Gastroesophageal sphincter (tissue), 4 donors: Measurements from ENCODE around the gene SLC37A4. TPM values are rescaled to one million over a fixed set of nuclear protein-coding genes. Genes with fewer than 3 reads are reported as not detected.

Experiments used
- ATAC-seq: fragments of 150-250 bp; one replicate; pipeline ENCODE4 v1.9.1; 2016; ENCODE audit warnings: mild to moderate bottlenecking, moderate library complexity
- H3K27ac ChIP-seq, 4 donors: fragments of 200-600 bp; sonication (generic) in 3 of 4; 1 replicate in 3 of 4; 2 replicates in 1 of 4; pipeline ENCODE4 v1.5.1; 2016 to 2019
- H3K27me3 ChIP-seq: fragments of 200-600 bp; sonication (generic); one replicate; pipeline ENCODE4 v1.5.1; 2019
- H3K36me3 ChIP-seq, 2 donors: fragments of 200-600 bp; sonication (generic); one replicate each; pipeline ENCODE4 v1.5.1; 2019; ENCODE audit warnings: control low read depth in 1 of 2
- H3K4me1 ChIP-seq, 3 donors: fragments of 200-600 bp; sonication (generic); 1 replicate in 2 of 3; 2 replicates in 1 of 3; pipeline ENCODE4 v1.5.1; 2016 to 2019; ENCODE audit warnings: control low read depth in 2 of 3
- H3K4me3 ChIP-seq, 2 donors: fragments of 200-600 bp; sonication (generic); one replicate each; pipeline ENCODE4 v1.5.1; 2019; ENCODE audit warnings: mild to moderate bottlenecking in 1 of 2, moderate library complexity in 1 of 2
- H3K9me3 ChIP-seq, 3 donors: fragments of 200-600 bp; sonication (generic); one replicate each; pipeline ENCODE4 v1.5.1; 2017 to 2019; ENCODE audit warnings: control low read depth in 2 of 3
- CTCF ChIP-seq, 4 experiments: fragments of 200-600 bp in 2 of 4; fragments of 450-650 bp in 2 of 4; sonication (generic) in 1 of 4; IDR thresholded peaks; one replicate each; pipeline ENCODE4 v1.5.1; 2017 to 2019; ENCODE audit warnings: antibody characterized with exemption in 4 of 4, mild to moderate bottlenecking in 2 of 4, moderate library complexity in 2 of 4
- EP300 ChIP-seq: sonication (generic); formaldehyde crosslinking; IDR thresholded peaks from one replicate; pipeline ENCODE4 v1.6.1; 2017; ENCODE audit warnings: antibody characterized with exemption, mild to moderate bottlenecking
- POLR2A ChIP-seq, 2 donors: fragments of 450-650 bp; IDR thresholded peaks; one replicate each; pipeline ENCODE4 v1.6.1; 2017; ENCODE audit warnings: antibody characterized with exemption in 2 of 2, mild to moderate bottlenecking in 2 of 2, moderate library complexity in 1 of 2
- POLR2AphosphoS5 ChIP-seq: sonication (generic); formaldehyde crosslinking; IDR thresholded peaks from one replicate; pipeline ENCODE4 v1.6.1; 2017; ENCODE audit warnings: antibody characterized with exemption
- WGBS, 2 donors: methylation state at CpG; one replicate each; pipeline ENCODE4 v1.1.5; 2018; ENCODE audit warnings: low coverage in 1 of 2; 5-methylcytosine and 5-hydroxymethylcytosine counted together
- total RNA-seq, 4 donors: library from RNA; depleted of rRNA; stranded (reverse); fragments of >200 nt; gene quantifications; one replicate each; pipeline ENCODE4 v1.1.0, GENCODE V29; 2016

SLC37A4 gene
- total RNA-seq, result 10 to 100 TPM; 10.1 to 11.6 (median 11.1) TPM

GRCh38 chr11:119030329-119031047, at the start of gene SLC37A4:
SLC37A4 (minus strand) TSS chr11:119030877.
- Histone ChIP-seq H3K4me3 (peak within 1 kb of the TSS; percentile 74 to 90), H3K36me3 (peaks cover 0 to 28% of the 10 kb centered on the region in 2 donors), H3K27me3 (no peaks in the 10 kb centered on the region), H3K27ac (peak within 1 kb of the TSS; percentile 19 to 87 (median 84)), H3K4me1 (peaks cover 0 to 19% (median 9%) of the 10 kb centered on the region in 3 donors), H3K9me3 (no peaks in the 10 kb centered on the region)
- ATAC-seq, result peak; percentile 96
- 0% methylated on average over 2 to 4 of the region's 67 CpGs for WGBS, 2 donors
- peak; percentile 48 for TF ChIP-seq POLR2AphosphoS5
- TF ChIP-seq POLR2A (IDR thresholded peaks at IDR 0.05), result no peak
- TF ChIP-seq CTCF (IDR thresholded peaks at IDR 0.05), result peak in 2 of 4 experiments; percentile 90 to 92

GRCh38 chr11:119078675-119079420, 48.2 kb upstream of the SLC37A4 start:
- 88 to 93% methylated on average over 10 to 16 of the region's 19 CpGs for WGBS, 2 donors
- H3K36me3 ChIP-seq, result peaks cover 0 to 93% of the 10 kb centered on the region in 2 donors
- no peak for ATAC-seq

GRCh38 chr11:119077839-119078238, 47.2 kb upstream of the SLC37A4 start:
- Histone ChIP-seq H3K36me3 (peaks cover 0 to 100% of the 10 kb centered on the region in 2 donors), H3K27ac (no peak overlapping the region), H3K4me1 (no peaks in the 10 kb centered on the region), H3K27me3 (no peaks in the 10 kb centered on the region), H3K4me3 (no peak overlapping the region), H3K9me3 (no peaks in the 10 kb centered on the region)
- ATAC-seq, result no peak
- WGBS, 2 donors, result 92 to 93% methylated on average over 3 to 8 of the region's 11 CpGs
- TF ChIP-seq EP300 (no peak), POLR2AphosphoS5 (no peak), CTCF (IDR thresholded peaks at IDR 0.05) (no peak), POLR2A (IDR thresholded peaks at IDR 0.05) (no peak)

More at GRCh38 chr11:119078675-119079420, 48.2 kb upstream of the SLC37A4 start:
- H3K27ac ChIP-seq, result no peak overlapping the region
- H3K4me3 ChIP-seq, result no peak overlapping the region
- H3K9me3 ChIP-seq, result no peaks in the 10 kb centered on the region
- no peak for TF ChIP-seq POLR2A (IDR thresholded peaks at IDR 0.05)
- no peak for TF ChIP-seq POLR2AphosphoS5
- TF ChIP-seq EP300, result no peak
- TF ChIP-seq CTCF (IDR thresholded peaks at IDR 0.05), result no peak
- H3K27me3 ChIP-seq, result no peaks in the 10 kb centered on the region
- no peaks in the 10 kb centered on the region for H3K4me1 ChIP-seq

GRCh38 chr11:119067371-119068222, 36.9 kb upstream of the SLC37A4 start, which contains the start of gene VPS11:
VPS11 (plus strand) TSS chr11:119067818; CDS start chr11:119067824, 6 bp downstream.
- Histone ChIP-seq H3K4me1 (peaks cover 2 to 47% (median 14%) of the 10 kb centered on the region in 3 donors), H3K36me3 (peaks cover 0 to 35% of the 10 kb centered on the region in 2 donors), H3K9me3 (no peaks in the 10 kb centered on the region), H3K27me3 (no peaks in the 10 kb centered on the region), H3K4me3 (peak within 1 kb of the TSS; percentile 84 to 91), H3K27ac (peak within 1 kb of the TSS; percentile 73 to 88 (median 86))
- TF ChIP-seq POLR2AphosphoS5 (peak; percentile 84), EP300 (no peak), POLR2A (IDR thresholded peaks at IDR 0.05) (peak; percentile 62 to 76), CTCF (IDR thresholded peaks at IDR 0.05) (peak in 1 of 4 experiments; percentile 13)
- ATAC-seq, result peak; percentile 99
- 0% methylated on average over 20 to 25 of the region's 49 CpGs for WGBS, 2 donors
